PC-9 (cell line): ENCODE measurements around the gene KISS1.

Source experiments
- CTCF ChIP-seq: fragments of 200-600 bp; sonication (generic); conservative IDR thresholded peaks from 2 replicates; pipeline ENCODE4 v1.6.1; 2017; ENCODE audit warnings: mixed run types, antibody characterized with exemption, mild to moderate bottlenecking, moderate library complexity
- EZH2 ChIP-seq: fragments of 200-600 bp; sonication (generic); IDR thresholded peaks from 2 replicates; pipeline ENCODE4 v1.8.0; 2017; ENCODE audit warnings: antibody characterized with exemption, low read depth

GRCh38 chr1:204147406-204148383 lies 48.6 kb downstream of the KISS1 start:
- no peak for TF ChIP-seq CTCF
- TF ChIP-seq EZH2 = no peak
